Hypothalamus (tissue), 51 donors: ENCODE data around the gene FGD2.

Experiments
- DNase-seq, 51 donors: peaks; one replicate each; lab custom pipeline; 2025; lab: John Stamatoyannopoulos, UW

The FGD2 gene

GRCh38 chr6:37005061-37005810, at the start of gene FGD2:
TSS of gene FGD2 (plus strand) at chr6:37005655. CDS start at chr6:37005818, 163 bp downstream.
- DNase-seq = peak in 1 of 51 donors; percentile 14

GRCh38 chr6:36955671-36956445, 49.6 kb upstream of the FGD2 start:
- DNase-seq = no peak

- DNase-seq = no peak
These were observed 49.0 kb upstream of the FGD2 start for GRCh38 chr6:36956446-36956820.

GRCh38 chr6:36957773-36958271, 47.6 kb upstream of the FGD2 start:
- DNase-seq = no peak

- no peak for DNase-seq
These were observed 46.5 kb upstream of the FGD2 start for GRCh38 chr6:36958775-36959554.

GRCh38 chr6:36959555-36960250, 45.8 kb upstream of the FGD2 start:
- DNase-seq = no peak

- no peak for DNase-seq
These were observed 43.7 kb upstream of the FGD2 start for GRCh38 chr6:36961441-36962435.

GRCh38 chr6:36962874-36963273, 42.6 kb upstream of the FGD2 start:
- peak in 41 of 51 donors; percentile 18 to 83 (median 55) for DNase-seq

GRCh38 chr6:36963451-36964290, 41.8 kb upstream of the FGD2 start:
- peak in 13 of 51 donors; percentile 11 to 51 (median 27) for DNase-seq

- no peak for DNase-seq
These were observed 41.1 kb upstream of the FGD2 start for GRCh38 chr6:36964349-36964748.

GRCh38 chr6:36964908-36965307, 40.5 kb upstream of the FGD2 start:
- no peak for DNase-seq

GRCh38 chr6:36967301-36967700, 38.2 kb upstream of the FGD2 start:
- no peak for DNase-seq

GRCh38 chr6:36967757-36968156, 37.7 kb upstream of the FGD2 start:
- DNase-seq = peak in 1 of 51 donors; percentile 14

GRCh38 chr6:36968266-36968977, 37.0 kb upstream of the FGD2 start:
- no peak for DNase-seq

GRCh38 chr6:36969240-36969691, 36.2 kb upstream of the FGD2 start:
- no peak for DNase-seq

GRCh38 chr6:36969988-36970891, 35.2 kb upstream of the FGD2 start:
- DNase-seq = no peak
